ENCODE data around the gene DSCAML1.

DNA sequence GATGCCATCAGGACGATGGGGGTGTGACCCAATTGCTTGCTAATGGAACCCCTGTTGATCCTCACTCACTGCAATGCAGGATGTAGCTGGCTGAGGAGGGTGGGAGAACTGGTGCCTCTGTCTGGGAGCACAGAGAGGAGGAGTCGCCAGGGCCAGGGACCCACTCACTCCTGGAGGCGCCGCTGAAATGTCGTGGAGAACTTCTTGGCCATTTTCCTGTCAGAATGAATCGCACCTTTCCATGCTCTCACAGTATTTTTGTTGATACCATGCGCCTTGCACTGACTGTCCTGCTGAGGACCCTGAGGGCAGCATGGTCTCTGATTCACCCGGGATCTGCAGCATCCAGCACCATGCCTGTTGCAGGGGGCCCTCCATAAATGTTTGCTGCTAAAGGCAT lies 211.4 kb downstream of the DSCAML1 start:
- TF ChIP-seq, protein P1, sequence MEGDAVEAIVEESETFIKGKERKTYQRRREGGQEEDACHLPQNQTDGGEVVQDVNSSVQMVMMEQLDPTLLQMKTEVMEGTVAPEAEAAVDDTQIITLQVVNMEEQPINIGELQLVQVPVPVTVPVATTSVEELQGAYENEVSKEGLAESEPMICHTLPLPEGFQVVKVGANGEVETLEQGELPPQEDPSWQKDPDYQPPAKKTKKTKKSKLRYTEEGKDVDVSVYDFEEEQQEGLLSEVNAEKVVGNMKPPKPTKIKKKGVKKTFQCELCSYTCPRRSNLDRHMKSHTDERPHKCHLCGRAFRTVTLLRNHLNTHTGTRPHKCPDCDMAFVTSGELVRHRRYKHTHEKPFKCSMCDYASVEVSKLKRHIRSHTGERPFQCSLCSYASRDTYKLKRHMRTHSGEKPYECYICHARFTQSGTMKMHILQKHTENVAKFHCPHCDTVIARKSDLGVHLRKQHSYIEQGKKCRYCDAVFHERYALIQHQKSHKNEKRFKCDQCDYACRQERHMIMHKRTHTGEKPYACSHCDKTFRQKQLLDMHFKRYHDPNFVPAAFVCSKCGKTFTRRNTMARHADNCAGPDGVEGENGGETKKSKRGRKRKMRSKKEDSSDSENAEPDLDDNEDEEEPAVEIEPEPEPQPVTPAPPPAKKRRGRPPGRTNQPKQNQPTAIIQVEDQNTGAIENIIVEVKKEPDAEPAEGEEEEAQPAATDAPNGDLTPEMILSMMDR (IDR thresholded peaks at IDR 0.05), result no peak
- TF ChIP-seq POLR2A (IDR thresholded peaks at IDR 0.05), result no peak

All from upper lobe of left lung (tissue), 4 donors.